Gastroesophageal sphincter (tissue), 3 donors: ENCODE results near the gene ABCA7.

Experiments used
- CTCF ChIP-seq, 4 experiments: fragments of 200-600 bp in 2 of 4; fragments of 450-650 bp in 2 of 4; sonication (generic) in 1 of 4; IDR thresholded peaks; one replicate each; pipeline ENCODE4 v1.5.1; 2017 to 2019; ENCODE audit warnings: antibody characterized with exemption in 4 of 4, mild to moderate bottlenecking in 2 of 4, moderate library complexity in 2 of 4
- POLR2A ChIP-seq, 2 donors: fragments of 450-650 bp; IDR thresholded peaks; one replicate each; pipeline ENCODE4 v1.6.1; 2017; ENCODE audit warnings: antibody characterized with exemption in 2 of 2, mild to moderate bottlenecking in 2 of 2, moderate library complexity in 1 of 2
- POLR2AphosphoS5 ChIP-seq: sonication (generic); formaldehyde crosslinking; IDR thresholded peaks from one replicate; pipeline ENCODE4 v1.6.1; 2017; ENCODE audit warnings: antibody characterized with exemption

- TF ChIP-seq CTCF (IDR thresholded peaks at IDR 0.05) (no peak), POLR2AphosphoS5 (no peak), POLR2A (IDR thresholded peaks at IDR 0.05) (no peak)
Measured at GRCh38 chr19:1027650-1028061, 12.3 kb upstream of the ABCA7 start.
